T-cell (primary cell): Measurements from ENCODE around the gene CHFR. TPM values are rescaled to one million over a fixed set of nuclear protein-coding genes. Genes with fewer than 3 reads are reported as not detected.
"Not testable (repeated sequence)": the region's sequence is repeated elsewhere in the genome, so short reads cannot be mapped to it uniquely, and the experiment has no call there.

Source experiments
- ATAC-seq, 4 experiments: fragments of 200-7000 bp in 3 of 4; fragments of 150-1000 bp in 1 of 4; cut with Tn5 transposase; replicated peaks in 1 of 4; 1 replicate in 3 of 4; 2 replicates in 1 of 4; pipeline ENCODE4 v1.10.0; 2021; ENCODE audit warnings: moderate library complexity in 3 of 4, mild to moderate bottlenecking in 2 of 4, moderate number of reproducible peaks in 1 of 4
- CTCF ChIA-PET, 2 donors: fragments of 300-600 bp; sonication (Branson Sonifier 250); formaldehyde crosslinking; loops; one replicate each; lab custom pipeline; 2022; ENCODE audit warnings: antibody characterized with exemption in 2 of 2; lab: Charles Lee
- POLR2A ChIA-PET, 2 donors: fragments of 300-600 bp; sonication (Branson Sonifier 250); formaldehyde crosslinking; loops; one replicate each; lab custom pipeline; 2022; ENCODE audit warnings: antibody characterized with exemption in 2 of 2; lab: Charles Lee
- DNase-seq, 35 experiments: peaks; one replicate each; pipeline versions ENCODE4 v3.0.0 to v3.0.0-alpha.2; 2013 to 2023
- H3K27ac ChIP-seq: one replicate; pipeline ENCODE4 v1.5.1; 2013; ENCODE audit warnings: low read length
- H3K27me3 ChIP-seq, 2 experiments: replicated peaks in 1 of 2; 1 replicate in 1 of 2; 2 replicates in 1 of 2; pipeline versions ENCODE4 v1.6.1 to v1.7.0; 2013; ENCODE audit warnings: low read length in 1 of 2, mixed read lengths in 1 of 2; ENCODE audit not compliant: control insufficient read depth in 2 of 2, insufficient read depth in 2 of 2; ENCODE audit errors: extremely low read depth in 1 of 2
- H3K36me3 ChIP-seq, 2 donors: 1 replicate in 1 of 2; 2 replicates in 1 of 2; pipeline versions ENCODE4 v1.6.1 to v1.7.0; 2013; ENCODE audit warnings: low read length in 1 of 2; ENCODE audit not compliant: control insufficient read depth in 2 of 2, insufficient read depth in 1 of 2; ENCODE audit errors: extremely low read depth in 1 of 2
- H3K4me1 ChIP-seq, 2 experiments: 1 replicate in 1 of 2; 2 replicates in 1 of 2; pipeline versions ENCODE4 v1.6.1 to v1.7.0; 2013; ENCODE audit warnings: low read length in 2 of 2, mixed read lengths in 1 of 2; ENCODE audit not compliant: insufficient read depth in 2 of 2, control insufficient read depth in 1 of 2; ENCODE audit errors: extremely low read depth in 1 of 2
- H3K4me3 ChIP-seq, 2 donors: 1 replicate in 1 of 2; 2 replicates in 1 of 2; pipeline versions ENCODE4 v1.5.1 to v1.7.0; 2013; ENCODE audit warnings: mild to moderate bottlenecking in 2 of 2, low read length in 1 of 2, moderate library complexity in 1 of 2; ENCODE audit not compliant: control insufficient read depth in 1 of 2; ENCODE audit errors: extremely low read depth in 1 of 2
- H3K9me3 ChIP-seq: 2 replicates; pipeline ENCODE4 v1.7.0; 2013
- H3K27ac Mint-ChIP-seq, 2 donors: one replicate each; pipeline ENCODE4 v1.8.0; 2020 to 2021; ENCODE audit warnings: mild to moderate bottlenecking in 2 of 2, mixed read lengths in 2 of 2
- H3K27me3 Mint-ChIP-seq, 2 donors: one replicate each; pipeline ENCODE4 v1.8.0; 2021 to 2022; ENCODE audit warnings: mixed read lengths in 2 of 2
- H3K36me3 Mint-ChIP-seq: one replicate; pipeline ENCODE4 v1.8.0; 2021; ENCODE audit warnings: mixed read lengths
- H3K4me1 Mint-ChIP-seq, 3 donors: one replicate each; pipeline ENCODE4 v1.8.0; 2020 to 2022; ENCODE audit warnings: mixed read lengths in 3 of 3, mild to moderate bottlenecking in 1 of 3
- H3K4me3 Mint-ChIP-seq, 3 donors: one replicate each; pipeline ENCODE4 v1.8.0; 2020 to 2022; ENCODE audit warnings: mild to moderate bottlenecking in 3 of 3, mixed read lengths in 3 of 3, moderate library complexity in 3 of 3
- H3K9me3 Mint-ChIP-seq, 3 donors: one replicate each; pipeline ENCODE4 v1.8.0; 2020 to 2022; ENCODE audit warnings: mixed read lengths in 3 of 3
- WGBS: methylation state at CpG from one replicate; pipeline ENCODE4 v1.1.5; 2013; ENCODE audit warnings: missing lambda C conversion rate; ENCODE audit not compliant: insufficient coverage; 5-methylcytosine and 5-hydroxymethylcytosine counted together
- total RNA-seq, 35 experiments: library from RNA in 6 of 35; stranded (reverse) in 6 of 35; fragments of 120-200 nt in 1 of 35; gene quantifications; one replicate each; pipeline versions ENCODE4 v1.2.1 to v1.2.4 and lab custom pipeline; 2013 to 2026

Gene CHFR
- total RNA-seq, 5 donors from 2014 or later (not counting 1 experiment from before 2014, with no cell fraction given) = 84.2 to 107 (median 86.0) TPM

GRCh38 chr12:132791940-132792339, 95.5 kb downstream of the CHFR start:
- H3K4me1 Mint-ChIP-seq, H3K27me3 ChIP-seq, H3K4me3 Mint-ChIP-seq, CTCF ChIA-PET, H3K9me3 ChIP-seq, DNase-seq, ATAC-seq, H3K4me3 ChIP-seq, H3K4me1 ChIP-seq, H3K27ac Mint-ChIP-seq, H3K27ac ChIP-seq, H3K9me3 Mint-ChIP-seq, H3K27me3 Mint-ChIP-seq, POLR2A ChIA-PET: not testable (repeated sequence)
- H3K36me3 ChIP-seq = peaks cover 18 to 57% of the 10 kb centered on the region in 2 donors
- WGBS = 87% methylated on average over 2 of the region's 2 CpGs
- peaks cover 33% of the 10 kb centered on the region for H3K36me3 Mint-ChIP-seq

DNA sequence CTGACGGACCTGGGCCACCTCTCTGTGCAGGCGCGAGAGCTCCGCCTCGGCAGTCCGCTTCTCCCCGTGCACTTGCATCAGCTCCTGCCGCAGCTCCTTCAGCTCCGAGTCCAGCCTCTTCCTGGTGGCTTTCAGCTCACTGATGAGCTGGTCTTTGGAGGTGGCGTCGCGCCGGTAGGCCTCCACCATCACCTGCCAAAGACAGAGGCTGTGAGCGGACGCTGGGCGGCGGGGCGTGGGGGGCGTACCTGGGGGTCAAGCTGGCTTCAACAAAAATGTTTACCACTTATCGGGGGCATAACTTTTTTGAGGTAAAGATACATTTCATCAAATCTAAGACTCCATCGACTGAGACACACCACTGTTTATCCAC, 98.3 kb downstream of the CHFR start:
- Histone ChIP-seq H3K9me3 (no peaks in the 10 kb centered on the region), H3K36me3 (peaks cover 26 to 55% of the 10 kb centered on the region in 2 donors), H3K27ac (no peak overlapping the region), H3K4me3 (no peak overlapping the region), H3K27me3 (no peaks in the 10 kb centered on the region), H3K4me1 (no peaks in the 10 kb centered on the region)
- Mint-ChIP-seq H3K9me3 (no peaks in the 10 kb centered on the region), H3K4me1 (peaks cover 0 to 9% (median 1%) of the 10 kb centered on the region in 3 donors), H3K27ac (no peak overlapping the region), H3K36me3 (peaks cover 44% of the 10 kb centered on the region), H3K4me3 (no peak overlapping the region), H3K27me3 (no peaks in the 10 kb centered on the region)
- ChIA-PET POLR2A (no interaction called here), CTCF (no interaction called here)
- no peak for ATAC-seq
- WGBS = 94% methylated on average over 19 of the region's 21 CpGs
- no peak for DNase-seq

DNA sequence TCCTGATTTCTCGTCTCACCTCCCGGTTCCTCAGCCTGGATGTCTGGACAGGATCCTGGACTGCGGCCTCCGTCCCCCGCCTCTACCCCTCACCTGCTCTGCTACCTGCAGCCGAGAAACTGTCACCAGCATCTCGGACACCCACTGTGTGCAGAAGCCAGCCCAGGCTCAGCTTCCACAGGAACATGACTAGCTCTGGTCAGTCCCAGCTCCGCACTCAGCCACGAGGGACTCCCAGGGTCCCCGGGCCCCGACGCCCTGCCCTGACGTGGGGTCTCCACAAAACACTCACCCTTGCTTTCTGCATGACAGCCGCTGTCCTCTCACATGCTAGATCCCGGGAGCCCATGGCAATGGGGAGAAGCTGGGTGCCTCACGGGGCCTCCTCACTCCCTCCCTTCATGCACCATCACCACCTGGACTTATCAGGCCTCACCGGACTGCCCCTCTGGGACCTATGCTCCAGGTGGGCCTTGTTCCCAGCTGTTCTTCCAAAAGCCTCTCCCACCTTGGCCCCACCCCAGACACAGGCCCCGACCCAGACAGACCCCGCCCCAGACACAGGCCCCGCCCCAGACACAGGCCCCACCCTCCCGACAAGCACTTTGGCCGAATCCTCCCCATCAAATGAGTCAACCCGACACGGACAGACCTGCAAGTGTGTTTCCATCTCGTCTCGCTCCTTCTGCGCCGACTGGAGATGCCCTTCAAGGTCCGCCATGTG, 98.9 kb downstream of the CHFR start:
- H3K36me3 Mint-ChIP-seq = peaks cover 47% of the 10 kb centered on the region
- H3K36me3 ChIP-seq = peaks cover 27 to 55% of the 10 kb centered on the region in 2 donors
- POLR2A ChIA-PET = no interaction called here

GRCh38 chr12:132787877-132788276, 99.5 kb downstream of the CHFR start:
- Mint-ChIP-seq H3K27ac (no peak overlapping the region), H3K36me3 (peaks cover 47% of the 10 kb centered on the region), H3K4me1 (peaks cover 0 to 9% (median 0%) of the 10 kb centered on the region in 3 donors), H3K9me3 (no peaks in the 10 kb centered on the region), H3K4me3 (no peak overlapping the region), H3K27me3 (no peaks in the 10 kb centered on the region)
- H3K4me3 ChIP-seq = no peak overlapping the region
- no peak for ATAC-seq
- H3K36me3 ChIP-seq = peaks cover 27 to 61% of the 10 kb centered on the region in 2 donors
- no peaks in the 10 kb centered on the region for H3K4me1 ChIP-seq
- WGBS = 94% methylated on average over 14 of the region's 15 CpGs
- ChIA-PET CTCF (no interaction called here), POLR2A (no interaction called here)
- no peaks in the 10 kb centered on the region for H3K27me3 ChIP-seq
- no peak overlapping the region for H3K27ac ChIP-seq
- no peak for DNase-seq
- H3K9me3 ChIP-seq = no peaks in the 10 kb centered on the region

More for the DNA sequence above, 98.9 kb downstream of the CHFR start:
- CTCF ChIA-PET = no interaction called here
- H3K9me3 ChIP-seq = no peaks in the 10 kb centered on the region
- no peak for DNase-seq
- no peak for ATAC-seq
- no peak overlapping the region for H3K4me3 Mint-ChIP-seq
- no peaks in the 10 kb centered on the region for H3K9me3 Mint-ChIP-seq
- H3K4me3 ChIP-seq = no peak overlapping the region
- no peaks in the 10 kb centered on the region for H3K27me3 ChIP-seq
- peak overlapping the region in 1 of 2 donors; percentile 48 for H3K27ac Mint-ChIP-seq
- no peaks in the 10 kb centered on the region for H3K27me3 Mint-ChIP-seq
- peaks cover 0 to 9% (median 0%) of the 10 kb centered on the region in 3 donors for H3K4me1 Mint-ChIP-seq
- no peaks in the 10 kb centered on the region for H3K4me1 ChIP-seq
- no peak overlapping the region for H3K27ac ChIP-seq
- WGBS = 96% methylated on average over 25 of the region's 29 CpGs

DNA sequence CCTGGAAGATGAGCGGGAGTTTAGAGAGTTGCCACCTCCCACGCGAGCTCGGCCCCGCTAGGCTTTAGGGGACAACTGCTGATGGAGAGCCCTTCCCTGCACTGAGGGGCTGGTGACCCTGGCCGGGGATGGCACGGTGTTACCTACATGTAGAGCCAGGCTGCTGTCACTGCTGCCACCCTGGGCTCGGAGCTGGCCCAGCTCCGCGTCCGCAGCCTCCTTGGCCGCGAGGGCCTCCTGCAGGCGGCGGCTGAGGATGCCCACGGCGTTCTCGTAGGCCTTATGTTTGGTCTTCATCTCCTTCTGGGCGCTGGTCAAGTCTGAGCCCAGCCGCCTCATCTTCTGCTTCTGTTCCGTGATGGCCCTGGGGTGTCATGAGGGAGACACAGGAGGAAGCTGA, 101.2 kb downstream of the CHFR start:
- no peaks in the 10 kb centered on the region for H3K9me3 Mint-ChIP-seq
- DNase-seq (no peak), ATAC-seq (no peak)
- no peak overlapping the region for H3K4me3 ChIP-seq
- H3K27ac Mint-ChIP-seq = no peak overlapping the region
- ChIA-PET CTCF (no interaction called here), POLR2A (no interaction called here)
- no peaks in the 10 kb centered on the region for H3K27me3 ChIP-seq
- peaks cover 36 to 65% of the 10 kb centered on the region in 2 donors for H3K36me3 ChIP-seq
- H3K9me3 ChIP-seq = no peaks in the 10 kb centered on the region
- no peaks in the 10 kb centered on the region for H3K4me1 ChIP-seq
- H3K4me1 Mint-ChIP-seq = peaks cover 0 to 9% (median 0%) of the 10 kb centered on the region in 3 donors
- 93% methylated on average over 19 of the region's 21 CpGs for WGBS
- H3K27me3 Mint-ChIP-seq = no peaks in the 10 kb centered on the region
- H3K27ac ChIP-seq = no peak overlapping the region
- no peak overlapping the region for H3K4me3 Mint-ChIP-seq
- H3K36me3 Mint-ChIP-seq = peaks cover 48% of the 10 kb centered on the region

DNA sequence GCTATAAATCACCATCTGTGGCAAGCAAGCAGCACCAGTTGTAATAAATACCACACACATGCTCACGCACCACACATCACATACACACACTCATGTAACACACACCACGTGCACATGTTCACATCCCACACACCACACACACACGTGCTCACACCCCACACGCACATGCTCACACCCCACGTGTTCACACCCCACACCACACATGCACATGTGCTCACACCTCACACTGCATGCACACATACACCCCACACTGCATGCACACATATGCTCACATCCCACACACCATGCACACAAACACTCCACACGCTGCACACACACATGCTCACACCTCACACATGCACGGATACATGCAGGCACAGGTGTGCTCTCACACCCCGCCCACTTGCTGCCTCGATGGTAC, 102.8 kb downstream of the CHFR start:
- Mint-ChIP-seq H3K36me3 (peaks cover 60% of the 10 kb centered on the region), H3K4me3 (no peak overlapping the region), H3K9me3 (no peaks in the 10 kb centered on the region), H3K27ac (peak overlapping the region in 1 of 2 donors; percentile 82), H3K27me3 (no peaks in the 10 kb centered on the region), H3K4me1 (peaks cover 0 to 9% (median 0%) of the 10 kb centered on the region in 3 donors)
- H3K27me3 ChIP-seq = no peaks in the 10 kb centered on the region
- H3K4me3 ChIP-seq = no peak overlapping the region
- WGBS = 89% methylated on average over 9 of the region's 9 CpGs
- ATAC-seq = no peak
- CTCF ChIA-PET = no interaction called here
- POLR2A ChIA-PET = no interaction called here
- no peak for DNase-seq
- H3K27ac ChIP-seq = no peak overlapping the region
- H3K4me1 ChIP-seq = no peaks in the 10 kb centered on the region
- H3K9me3 ChIP-seq = no peaks in the 10 kb centered on the region
- H3K36me3 ChIP-seq = peaks cover 51 to 70% of the 10 kb centered on the region in 2 donors
